GM18858 (cell line): ENCODE results near the gene LMOD1.
A peak's percentile ranks its signal among the peaks of the same experiment; 100 is the strongest.

Source experiments
- ATAC-seq: cut with Tn5 transposase; IDR thresholded peaks from one replicate; pipeline ENCODE4 v1.9.1; 2021; ENCODE audit not compliant: unreplicated experiment

The LMOD1 gene

GRCh38 chr1:201895120-201895665, 51.2 kb downstream of the LMOD1 start:
- ATAC-seq, result no peak

GRCh38 chr1:201894343-201895119, 51.8 kb downstream of the LMOD1 start:
- ATAC-seq, result no peak

GRCh38 chr1:201893431-201893830, 52.9 kb downstream of the LMOD1 start:
- ATAC-seq, result no peak

GRCh38 chr1:201892211-201892610, 54.1 kb downstream of the LMOD1 start:
- ATAC-seq, result no peak

DNA sequence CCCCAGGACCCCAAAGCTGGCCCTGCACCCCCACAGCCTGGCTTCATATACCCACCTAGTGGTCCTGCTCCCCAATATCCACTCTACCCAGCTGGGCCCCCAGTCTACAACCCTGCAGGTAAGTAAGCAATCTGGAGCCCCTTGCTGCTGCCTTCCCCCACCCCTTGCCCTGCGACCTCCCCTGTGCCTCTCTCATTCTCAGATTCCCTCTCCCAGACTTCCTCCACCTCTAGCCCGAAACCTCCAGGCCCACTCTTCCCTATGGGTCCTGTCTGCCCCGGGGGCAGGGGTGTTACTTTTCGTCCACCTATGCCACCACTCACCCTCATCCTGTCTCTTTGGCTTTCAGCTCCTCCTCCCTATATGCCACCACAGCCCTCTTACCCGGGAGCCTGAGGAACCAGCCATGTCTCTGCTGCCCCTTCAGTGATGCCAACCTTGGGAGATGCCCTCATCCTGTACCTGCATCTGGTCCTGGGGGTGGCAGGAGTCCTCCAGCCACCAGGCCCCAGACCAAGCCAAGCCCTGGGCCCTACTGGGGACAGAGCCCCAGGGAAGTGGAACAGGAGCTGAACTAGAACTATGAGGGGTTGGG, 54.8 kb downstream of the LMOD1 start:
- ATAC-seq, result no peak

- no peak for ATAC-seq
These were observed 55.4 kb downstream of the LMOD1 start for GRCh38 chr1:201890806-201891450.

- no peak for ATAC-seq
These were observed 56.1 kb downstream of the LMOD1 start for GRCh38 chr1:201890223-201890622.

- ATAC-seq, result no peak
These were observed 57.0 kb downstream of the LMOD1 start for GRCh38 chr1:201889090-201889968.

GRCh38 chr1:201888282-201889089, 57.9 kb downstream of the LMOD1 start, which contains the start of gene SHISA4:
Gene SHISA4, plus strand, starts transcription at chr1:201888898. Its CDS starts 97 bp downstream, at chr1:201888995.
- ATAC-seq, result no peak

DNA sequence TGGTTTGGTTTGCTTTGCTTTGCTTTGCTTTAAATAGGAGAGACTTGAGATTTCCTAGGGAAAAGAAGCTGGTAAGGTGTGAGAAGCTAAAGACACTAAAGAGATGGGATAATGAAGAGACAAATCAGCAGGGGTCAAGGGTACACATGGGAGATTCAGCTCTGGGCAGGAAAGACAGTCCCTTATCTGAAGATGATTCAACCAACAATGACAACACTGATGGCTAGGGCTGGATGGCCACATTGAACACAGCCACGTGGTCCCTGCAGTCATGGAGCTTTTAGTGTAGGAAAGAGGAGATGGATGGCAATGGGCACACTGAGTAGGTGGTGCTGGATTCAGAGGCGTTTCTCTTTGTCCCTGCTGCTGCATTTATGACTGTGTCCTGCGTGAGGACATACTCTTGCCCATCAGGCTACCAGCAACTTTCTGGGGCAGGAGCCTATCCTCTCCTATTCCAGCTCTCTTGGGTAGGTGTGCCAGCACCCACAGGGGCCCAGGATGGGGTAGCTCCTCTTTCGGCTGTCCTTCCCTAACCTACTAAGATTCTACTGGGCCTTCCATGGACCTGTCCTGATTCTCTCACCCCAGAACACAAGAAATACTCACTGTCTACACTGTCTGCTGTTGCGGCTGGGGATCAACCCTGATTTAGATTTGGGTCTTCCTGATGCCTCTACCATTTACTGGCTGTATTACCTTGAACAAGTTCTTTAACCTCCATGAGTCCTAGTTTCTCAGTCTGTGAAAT, 59.1 kb downstream of the LMOD1 start:
- no peak for ATAC-seq

GRCh38 chr1:201886103-201886885, 60.1 kb downstream of the LMOD1 start:
- no peak for ATAC-seq

DNA sequence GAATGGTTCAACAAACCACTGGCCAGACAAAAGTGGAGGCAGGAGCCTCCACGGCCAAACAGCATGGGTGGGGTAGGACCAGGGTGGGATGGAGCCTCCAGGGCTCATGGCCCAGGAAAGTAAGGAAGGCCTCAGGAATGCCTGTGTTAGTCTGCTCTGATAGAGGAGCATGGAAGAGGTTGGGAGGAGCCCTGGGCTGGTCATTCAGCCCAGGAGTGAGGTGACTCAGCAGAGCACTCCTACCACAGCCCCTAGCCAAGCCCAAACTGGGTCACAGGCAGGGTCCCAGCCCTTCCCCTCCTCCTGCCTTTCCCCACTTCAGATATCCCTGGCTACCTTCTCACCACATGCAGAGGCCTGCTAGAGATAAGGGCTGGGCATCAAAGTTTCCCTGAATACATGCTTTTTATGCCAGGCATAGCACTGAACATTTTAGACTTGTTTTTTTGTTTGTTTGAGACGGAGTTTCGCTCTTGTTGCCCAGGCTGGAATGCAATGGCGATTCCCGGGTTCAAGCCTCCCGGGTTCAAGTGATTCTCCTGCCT, 60.7 kb downstream of the LMOD1 start:
- ATAC-seq, result no peak

DNA sequence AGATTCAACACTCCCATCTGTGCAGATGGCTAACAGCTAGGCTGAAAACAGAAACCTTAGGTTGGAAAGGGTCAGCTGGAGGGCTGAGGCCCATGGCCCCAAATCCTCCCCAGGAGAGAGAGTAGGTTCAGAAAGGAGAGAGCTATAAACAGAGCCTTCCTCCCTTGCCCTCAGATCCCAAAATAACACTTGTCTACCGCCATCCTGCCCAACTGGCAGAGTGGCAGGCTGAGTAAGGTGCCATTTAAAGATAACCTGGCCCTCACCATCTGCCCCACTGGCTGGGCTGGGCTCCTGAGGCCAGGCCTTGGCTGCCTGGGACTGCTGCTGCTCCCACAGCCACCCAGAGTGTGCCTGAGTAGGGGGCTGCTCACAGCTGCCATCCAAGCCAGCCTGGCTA, 61.9 kb downstream of the LMOD1 start:
- ATAC-seq, result no peak

DNA sequence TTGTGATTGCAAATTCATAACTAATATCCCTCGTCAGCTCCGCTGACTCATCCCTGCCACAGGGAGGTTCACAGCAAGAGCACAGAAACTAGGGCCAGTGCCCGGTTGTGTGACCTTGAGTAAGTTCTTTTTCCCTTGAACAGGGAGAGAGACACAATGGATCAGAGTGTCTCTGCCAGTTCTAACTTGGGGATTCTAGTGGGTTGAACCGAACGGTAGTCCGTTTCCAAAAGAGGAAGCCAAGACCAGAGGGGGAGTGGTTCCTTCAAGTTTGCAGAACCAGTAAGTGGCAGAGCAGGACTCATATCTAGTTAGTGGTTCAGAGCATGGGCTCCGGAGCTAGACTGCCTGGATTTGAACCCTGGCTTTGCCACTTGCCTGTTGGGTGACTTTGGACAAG, 62.6 kb downstream of the LMOD1 start:
- no peak for ATAC-seq

DNA sequence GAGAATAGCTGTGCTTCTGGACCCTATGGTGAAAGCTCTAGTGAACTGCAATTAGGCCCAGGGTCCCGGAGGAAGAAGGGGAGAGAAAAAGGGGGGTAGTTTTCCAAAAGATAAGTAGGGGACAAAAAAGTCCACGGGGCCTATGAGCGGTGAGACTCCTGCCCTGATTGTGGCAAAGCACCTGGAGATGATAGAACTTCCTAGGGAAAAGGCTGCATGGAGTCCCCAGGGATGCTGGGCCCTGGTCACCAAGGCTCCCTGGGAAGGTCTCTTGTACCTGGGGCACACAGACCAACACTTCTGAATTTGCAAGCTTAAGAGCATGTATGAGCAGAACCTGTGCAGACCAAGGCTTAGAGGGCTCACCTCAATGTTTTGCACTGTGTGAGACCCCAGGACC, 63.1 kb downstream of the LMOD1 start:
- ATAC-seq, result no peak

- peak; percentile 51 for ATAC-seq
These were observed 63.6 kb downstream of the LMOD1 start for GRCh38 chr1:201882665-201883132.

- ATAC-seq, result no peak
These were observed 64.7 kb downstream of the LMOD1 start for GRCh38 chr1:201881617-201882016.

GRCh38 chr1:201880928-201881571, 65.3 kb downstream of the LMOD1 start:
- no peak for ATAC-seq
